Measurements from ENCODE around the gene NOL4L. TPM values are rescaled to one million over a fixed set of nuclear protein-coding genes. Genes with fewer than 3 reads are reported as not detected.

Gene NOL4L
- total RNA-seq (2014; rRNA removed; shearing (Covaris generic); ENCODE audit: low replicate concordance) = 1.3 and 1.8 TPM in 2 replicates

GRCh38 chr20:32585011-32585585 lies at the start of gene NOL4L:
NOL4L (minus strand) TSS chr20:32585333; CDS start chr20:32584890, 443 bp downstream.
- peaks cover 3% of the 10 kb centered on the region; the same call in 1 of the 2 replicates for H3K27me3 ChIP-seq
- peak within 1 kb of the TSS; percentile 50 for H3K4me3 ChIP-seq
- DNase-seq = peak; percentile 37
- H3K9me3 ChIP-seq = no peaks in the 10 kb centered on the region
- H3K36me3 ChIP-seq = no peaks in the 10 kb centered on the region

GRCh38 chr20:32634041-32634805 lies 49.1 kb upstream of the NOL4L start:
- no peak for DNase-seq
- H3K9me3 ChIP-seq = no peaks in the 10 kb centered on the region
- H3K27me3 ChIP-seq = no peaks in the 10 kb centered on the region
- H3K36me3 ChIP-seq = no peaks in the 10 kb centered on the region
- H3K4me3 ChIP-seq = no peak overlapping the region

GRCh38 chr20:32632461-32633354 lies 47.6 kb upstream of the NOL4L start:
- no peak overlapping the region for H3K4me3 ChIP-seq
- DNase-seq = no peak
- no peaks in the 10 kb centered on the region for H3K27me3 ChIP-seq
- no peaks in the 10 kb centered on the region for H3K9me3 ChIP-seq
- no peaks in the 10 kb centered on the region for H3K36me3 ChIP-seq

- no peak overlapping the region for H3K4me3 ChIP-seq
- no peak for DNase-seq
- H3K36me3 ChIP-seq = no peaks in the 10 kb centered on the region
- no peaks in the 10 kb centered on the region for H3K9me3 ChIP-seq
- no peaks in the 10 kb centered on the region for H3K27me3 ChIP-seq
These were observed 46.9 kb upstream of the NOL4L start for GRCh38 chr20:32631933-32632460.

- no peaks in the 10 kb centered on the region for H3K36me3 ChIP-seq
- H3K27me3 ChIP-seq = no peaks in the 10 kb centered on the region
These were observed 44.7 kb upstream of the NOL4L start for GRCh38 chr20:32629813-32630212.

GRCh38 chr20:32628960-32629530 lies 43.9 kb upstream of the NOL4L start:
- no peak for DNase-seq
- no peaks in the 10 kb centered on the region for H3K27me3 ChIP-seq
- H3K4me3 ChIP-seq = no peak overlapping the region

More at GRCh38 chr20:32629813-32630212, 44.7 kb upstream of the NOL4L start:
- Histone ChIP-seq H3K4me3 (no peak overlapping the region), H3K9me3 (no peaks in the 10 kb centered on the region)
- no peak for DNase-seq

GRCh38 chr20:32626859-32627636 lies 41.9 kb upstream of the NOL4L start:
- no peaks in the 10 kb centered on the region for H3K27me3 ChIP-seq
- H3K36me3 ChIP-seq = no peaks in the 10 kb centered on the region
- no peak for DNase-seq
- no peaks in the 10 kb centered on the region for H3K9me3 ChIP-seq
- H3K4me3 ChIP-seq = no peak overlapping the region

More at GRCh38 chr20:32628960-32629530, 43.9 kb upstream of the NOL4L start:
- no peaks in the 10 kb centered on the region for H3K36me3 ChIP-seq
- no peaks in the 10 kb centered on the region for H3K9me3 ChIP-seq

GRCh38 chr20:32626407-32626806 lies 41.3 kb upstream of the NOL4L start:
- Histone ChIP-seq H3K9me3 (no peaks in the 10 kb centered on the region), H3K4me3 (no peak overlapping the region), H3K27me3 (no peaks in the 10 kb centered on the region), H3K36me3 (no peaks in the 10 kb centered on the region)
- no peak for DNase-seq

- H3K4me3 ChIP-seq = no peak overlapping the region
- no peaks in the 10 kb centered on the region for H3K9me3 ChIP-seq
- no peaks in the 10 kb centered on the region for H3K36me3 ChIP-seq
- no peaks in the 10 kb centered on the region for H3K27me3 ChIP-seq
- no peak for DNase-seq
These were observed 40.9 kb upstream of the NOL4L start for GRCh38 chr20:32625996-32626395.

GRCh38 chr20:32624687-32625345 lies 39.7 kb upstream of the NOL4L start:
- no peak for DNase-seq
- Histone ChIP-seq H3K9me3 (no peaks in the 10 kb centered on the region), H3K27me3 (no peaks in the 10 kb centered on the region), H3K4me3 (no peak overlapping the region), H3K36me3 (no peaks in the 10 kb centered on the region)

GRCh38 chr20:32623667-32624157 lies 38.6 kb upstream of the NOL4L start:
- no peak overlapping the region for H3K4me3 ChIP-seq
- H3K27me3 ChIP-seq = no peaks in the 10 kb centered on the region; the same call in 1 of the 2 replicates
- no peak for DNase-seq
- no peaks in the 10 kb centered on the region for H3K9me3 ChIP-seq
- no peaks in the 10 kb centered on the region for H3K36me3 ChIP-seq

GRCh38 chr20:32622585-32623468 lies 37.7 kb upstream of the NOL4L start:
- Histone ChIP-seq H3K36me3 (no peaks in the 10 kb centered on the region), H3K4me3 (no peak overlapping the region), H3K27me3 (no peaks in the 10 kb centered on the region; the same call in 1 of the 2 replicates), H3K9me3 (no peaks in the 10 kb centered on the region)
- peak; percentile 76 for DNase-seq

- DNase-seq = no peak
- Histone ChIP-seq H3K4me3 (no peak overlapping the region), H3K27me3 (no peaks in the 10 kb centered on the region; the same call in 1 of the 2 replicates)
These were observed 36.9 kb upstream of the NOL4L start for GRCh38 chr20:32621891-32622584.

More at GRCh38 chr20:32621891-32622584, 36.9 kb upstream of the NOL4L start:
- H3K9me3 ChIP-seq = no peaks in the 10 kb centered on the region
- no peaks in the 10 kb centered on the region for H3K36me3 ChIP-seq

Measured in MG63 (cell line).